Endothelial cell of umbilical vein (primary cell): Measurements from ENCODE around the gene ZMYM1. TPM values are rescaled to one million over a fixed set of nuclear protein-coding genes. Genes with fewer than 3 reads are reported as not detected.
"Not testable (repeated sequence)": the region's sequence is repeated elsewhere in the genome, so short reads cannot be mapped to it uniquely, and the experiment has no call there.

Experiments used
- BruUV-seq: library from RNA; stranded (reverse); fragments of 400-500 nt; replicated peaks from 2 replicates; lab custom pipeline; 2021; lab: Mats Ljungman, UMichigan
- CTCF ChIA-PET: fragments of 300-600, 350-600 bp; sonication (Branson Sonifier 250); formaldehyde crosslinking; loops from one replicate; lab custom pipeline; 2021; ENCODE audit warnings: antibody characterized with exemption, inconsistent platforms; lab: Charles Lee
- POLR2A ChIA-PET: fragments of 300-600, 350-600 bp; sonication (Branson Sonifier 250); formaldehyde crosslinking; loops from one replicate; lab custom pipeline; 2021; ENCODE audit warnings: antibody characterized with exemption, inconsistent platforms; lab: Charles Lee
- DNase-seq: peaks from one replicate; pipeline ENCODE4 v3.0.0-alpha.2; 2011; ENCODE audit warnings: low read depth, low spot score
- FAIRE-seq: peaks from 2 replicates; lab custom pipeline; 2011; peaks lifted over from hg19 to GRCh38; lab: Jason Lieb, UNC
- H2AFZ ChIP-seq: 2 replicates; pipeline ENCODE4 v1.6.0; 2012; ENCODE audit warnings: low read depth, low read length, control low read depth, inconsistent platforms
- H3K27ac ChIP-seq: 2 replicates; pipeline ENCODE4 v1.5.1; 2011; ENCODE audit warnings: low read depth, mild to moderate bottlenecking, control low read depth, low read length, moderate library complexity; ENCODE audit not compliant: insufficient read depth
- H3K27me3 ChIP-seq, 2 experiments: 2 replicates each; pipeline versions ENCODE4 v1.6.0 to v1.6.1; 2011; ENCODE audit warnings: low read length in 2 of 2, mixed read lengths in 1 of 2; ENCODE audit not compliant: control insufficient read depth in 2 of 2, insufficient read depth in 2 of 2
- H3K36me3 ChIP-seq, 2 experiments: 2 replicates in 1 of 2; 3 replicates in 1 of 2; pipeline ENCODE4 v1.5.1; 2011; ENCODE audit warnings: low read length in 2 of 2, mild to moderate bottlenecking in 1 of 2, moderate library complexity in 1 of 2; ENCODE audit not compliant: control insufficient read depth in 2 of 2, insufficient read depth in 2 of 2; ENCODE audit errors: extremely low read depth in 1 of 2
- H3K4me1 ChIP-seq: 3 replicates; pipeline ENCODE4 v1.5.1; 2011; ENCODE audit warnings: mild to moderate bottlenecking, low read length; ENCODE audit not compliant: control insufficient read depth, insufficient read depth; ENCODE audit errors: extremely low read depth
- H3K4me2 ChIP-seq: 2 replicates; pipeline ENCODE4 v1.6.1; 2011; ENCODE audit warnings: low read length, control low read depth, mixed read lengths; ENCODE audit not compliant: insufficient read depth
- H3K4me3 ChIP-seq, 3 experiments: fragments of 200-600 bp in 1 of 3; sonication (generic), shearing (Covaris generic) in 1 of 3; replicated peaks in 1 of 3; 2 replicates each; pipeline ENCODE4 v1.5.1; 2011 to 2016; ENCODE audit warnings: control low read depth in 3 of 3, low read length in 3 of 3, mild to moderate bottlenecking in 2 of 3, inconsistent platforms in 1 of 3, low read depth in 1 of 3, moderate library complexity in 1 of 3; ENCODE audit not compliant: insufficient read depth in 1 of 3
- H3K79me2 ChIP-seq: 2 replicates; pipeline ENCODE4 v1.6.0; 2012; ENCODE audit warnings: low read length, inconsistent platforms; ENCODE audit not compliant: control insufficient read depth, insufficient read depth
- H3K9ac ChIP-seq: replicated peaks from 2 replicates; pipeline ENCODE3; 2011; ENCODE audit warnings: low read length, control low read depth; ENCODE audit not compliant: insufficient read depth; ENCODE audit errors: extremely low read depth
- H3K9me1 ChIP-seq: replicated peaks from 3 replicates; pipeline ENCODE4 v1.6.0; 2011; ENCODE audit warnings: mild to moderate bottlenecking, low read length; ENCODE audit not compliant: control insufficient read depth, insufficient read depth; ENCODE audit errors: extremely low read depth
- H3K9me3 ChIP-seq: replicated peaks from 2 replicates; pipeline ENCODE4 v1.5.1; 2012; ENCODE audit warnings: low read length, inconsistent platforms; ENCODE audit not compliant: control insufficient read depth, insufficient read depth
- H4K20me1 ChIP-seq: replicated peaks from 2 replicates; pipeline ENCODE3; 2011; ENCODE audit warnings: mild to moderate bottlenecking, low read length; ENCODE audit not compliant: control insufficient read depth, insufficient read depth; ENCODE audit errors: extremely low read depth
- EZH2 ChIP-seq: IDR thresholded peaks from 2 replicates; pipeline ENCODE4 v1.6.1; 2012; ENCODE audit warnings: borderline replicate concordance, low read depth, mild to moderate bottlenecking, moderate library complexity, low read length, inconsistent platforms; ENCODE audit not compliant: severe bottlenecking
- FOS ChIP-seq: IDR thresholded peaks from 2 replicates; pipeline ENCODE4 v1.6.1; 2011; ENCODE audit warnings: mild to moderate bottlenecking, low read length, moderate library complexity, borderline replicate concordance; ENCODE audit not compliant: insufficient read depth
- GATA2 ChIP-seq: IDR thresholded peaks from 2 replicates; pipeline ENCODE4 v1.7.0; 2011; ENCODE audit warnings: low read depth, mild to moderate bottlenecking, moderate library complexity, mixed read lengths, low read length; ENCODE audit not compliant: insufficient read length, insufficient read depth
- JUN ChIP-seq: IDR thresholded peaks from 2 replicates; pipeline ENCODE4 v1.6.1; 2011; ENCODE audit warnings: borderline replicate concordance, low read depth; ENCODE audit not compliant: insufficient read length, insufficient read depth
- MYC ChIP-seq: IDR thresholded peaks from one replicate; pipeline ENCODE4 v1.6.1; 2011; ENCODE audit warnings: mild to moderate bottlenecking, low read depth, low read length
- POLR2A ChIP-seq: IDR thresholded peaks from 2 replicates; pipeline ENCODE4 v1.6.1; 2012; ENCODE audit warnings: low read depth, mild to moderate bottlenecking, control low read depth, low read length
- POLR2AphosphoS5 ChIP-seq: IDR thresholded peaks from 2 replicates; pipeline ENCODE4 v1.6.1; 2012; ENCODE audit warnings: low read depth, mild to moderate bottlenecking, control low read depth, low read length, moderate library complexity; ENCODE audit not compliant: insufficient read depth
- dilution Hi-C: fragments of 300-500 bp; cut with MboI; formaldehyde crosslinking; loops from one replicate; pipeline ENCODE4 v1.15.0; 2019; ENCODE audit warnings: low sequenced_read_pairs; ENCODE audit not compliant: extremely low pct_ligation_motif_present
- intact Hi-C: fragments of 100-400 bp; cut with micrococcal nuclease; formaldehyde crosslinking; loops from one replicate; pipeline ENCODE4 v1.10.0; 2022
- polyA plus RNA-seq, 4 experiments: library from polyadenylated mRNA; depleted of rRNA in 3 of 4; stranded (reverse) in 3 of 4; unstranded in 1 of 4; fragments of >200 nt; gene quantifications; 2 replicates each; pipeline versions ENCODE4 v1.2.1 to v1.2.3, GENCODE V29; 2011 to 2012; ENCODE audit warnings: missing spikeins in 1 of 4
- total RNA-seq: library from RNA; stranded (reverse); gene quantifications from 2 replicates; pipeline ENCODE4 v1.2.3, GENCODE V29; 2021
- TF ChIP-seq, protein P1 (sequence below): IDR thresholded peaks from 2 replicates; pipeline ENCODE4 v1.6.1; 2011; ENCODE audit not compliant: insufficient read depth, insufficient read length

The ZMYM1 gene
- total and polyA plus RNA-seq, 2 donors (not counting 3 experiments of a cell fraction or from before 2014, with no cell fraction given) = 5.8 to 21.4 TPM

DNA sequence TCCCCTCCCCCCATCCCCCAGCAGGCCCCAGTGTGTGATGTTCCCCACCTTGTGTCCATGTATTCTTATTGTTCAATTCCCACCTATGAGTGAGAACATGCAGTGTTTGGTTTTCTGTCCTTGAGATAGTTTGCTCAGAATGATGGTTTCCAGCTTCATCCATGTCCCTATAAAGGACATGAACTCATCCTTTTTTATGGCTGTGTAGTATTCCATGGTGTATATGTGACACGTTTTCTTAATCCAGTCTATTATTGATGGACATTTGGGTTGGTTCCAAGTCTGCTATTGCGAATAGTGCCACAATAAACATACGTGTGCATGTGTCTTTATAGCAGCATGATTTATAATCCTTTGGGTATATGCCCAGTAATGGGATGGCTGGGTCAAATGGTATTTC is 24.9 kb upstream of the ZMYM1 start:
- intact Hi-C loops, H3K4me2 ChIP-seq, H3K36me3 ChIP-seq, H3K9ac ChIP-seq, BruUV-seq, H3K9me1 ChIP-seq, H3K27ac ChIP-seq, H3K9me3 ChIP-seq, DNase-seq, H3K4me1 ChIP-seq, POLR2A ChIA-PET, H3K4me3 ChIP-seq, H2AFZ ChIP-seq, dilution Hi-C loops, CTCF ChIA-PET, FAIRE-seq, H3K27me3 ChIP-seq, H4K20me1 ChIP-seq, H3K79me2 ChIP-seq: not testable (repeated sequence)

DNA sequence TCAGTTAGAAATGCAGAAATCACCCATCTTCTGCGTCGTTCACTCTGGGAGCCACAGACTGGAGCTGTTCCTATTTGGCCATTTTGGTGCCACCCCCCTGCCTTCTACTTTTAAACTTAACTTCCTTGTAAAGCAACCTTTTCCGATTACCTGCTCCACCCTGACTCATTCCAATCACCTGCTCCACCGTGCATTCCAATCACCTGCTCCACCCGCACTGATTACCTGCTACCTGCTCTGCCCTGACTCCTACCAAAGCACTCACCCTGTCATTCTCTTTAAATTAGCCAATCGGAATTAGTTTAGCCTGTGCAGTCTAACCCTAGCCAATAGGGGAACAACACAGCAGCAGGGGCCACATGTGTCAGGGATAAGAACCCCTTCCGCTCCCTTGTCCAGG is 20.9 kb upstream of the ZMYM1 start:
- H2AFZ ChIP-seq, DNase-seq, CTCF ChIA-PET, H3K4me3 ChIP-seq, H3K36me3 ChIP-seq, dilution Hi-C loops, H3K27me3 ChIP-seq, POLR2A ChIA-PET, intact Hi-C loops, H3K9me3 ChIP-seq, H3K9me1 ChIP-seq, H3K4me2 ChIP-seq, FAIRE-seq, BruUV-seq, H3K9ac ChIP-seq, H3K79me2 ChIP-seq, H3K27ac ChIP-seq, H4K20me1 ChIP-seq: not testable (repeated sequence)
- peaks cover 13% of the 10 kb centered on the region for H3K4me1 ChIP-seq

GRCh38 chr1:35058988-35059387 is 20.2 kb upstream of the ZMYM1 start:
- H3K9me1 ChIP-seq = no peaks in the 10 kb centered on the region
- intact Hi-C loops = no loop called here

More at GRCh38 chr1:35058988-35059387, 20.2 kb upstream of the ZMYM1 start:
- DNase-seq (no peak), FAIRE-seq (no peak)
- dilution Hi-C loops = no loop called here
- H3K4me1 ChIP-seq = peaks cover 18% of the 10 kb centered on the region
- CTCF ChIA-PET = no interaction called here
- no peak for TF ChIP-seq MYC
- no peak for TF ChIP-seq JUN
- TF ChIP-seq FOS = no peak
- no peak for TF ChIP-seq EZH2
- no peak for TF ChIP-seq GATA2
- TF ChIP-seq POLR2AphosphoS5 = no peak
- TF ChIP-seq, protein P1, sequence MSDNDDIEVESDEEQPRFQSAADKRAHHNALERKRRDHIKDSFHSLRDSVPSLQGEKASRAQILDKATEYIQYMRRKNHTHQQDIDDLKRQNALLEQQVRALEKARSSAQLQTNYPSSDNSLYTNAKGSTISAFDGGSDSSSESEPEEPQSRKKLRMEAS = no peak
- no peak for TF ChIP-seq POLR2A
- no peak overlapping the region for H2AFZ ChIP-seq
- no peaks in the 10 kb centered on the region for H3K36me3 ChIP-seq
- no peak overlapping the region for H3K4me2 ChIP-seq
- no peaks in the 10 kb centered on the region for H3K27me3 ChIP-seq
- POLR2A ChIA-PET = no interaction called here
- no peak overlapping the region for H3K4me3 ChIP-seq
- H3K27ac ChIP-seq = no peak overlapping the region
- H4K20me1 ChIP-seq = no peaks in the 10 kb centered on the region
- no TSS peak for BruUV-seq
- no peaks in the 10 kb centered on the region for H3K9me3 ChIP-seq
- H3K79me2 ChIP-seq = no peaks in the 10 kb centered on the region
- no peak overlapping the region for H3K9ac ChIP-seq
